A549 treated with RU486 at 1 μM for 4 hours (cell line): ENCODE results near the gene FGG. TPM values are rescaled to one million over a fixed set of nuclear protein-coding genes. Genes with fewer than 3 reads are reported as not detected.

ENCODE experiments used
- total RNA-seq: library from RNA; stranded (reverse); fragments of 200-300 nt; extraction: Qiagen RNA extraction; gene quantifications from 5 replicates; pipeline ENCODE4 v1.2.3, GENCODE V29; 2022; ENCODE audit warnings: low read depth

The FGG gene
- 4.5 to 9.3 TPM (median 4.8 TPM) in 5 replicates for total RNA-seq

DNA sequence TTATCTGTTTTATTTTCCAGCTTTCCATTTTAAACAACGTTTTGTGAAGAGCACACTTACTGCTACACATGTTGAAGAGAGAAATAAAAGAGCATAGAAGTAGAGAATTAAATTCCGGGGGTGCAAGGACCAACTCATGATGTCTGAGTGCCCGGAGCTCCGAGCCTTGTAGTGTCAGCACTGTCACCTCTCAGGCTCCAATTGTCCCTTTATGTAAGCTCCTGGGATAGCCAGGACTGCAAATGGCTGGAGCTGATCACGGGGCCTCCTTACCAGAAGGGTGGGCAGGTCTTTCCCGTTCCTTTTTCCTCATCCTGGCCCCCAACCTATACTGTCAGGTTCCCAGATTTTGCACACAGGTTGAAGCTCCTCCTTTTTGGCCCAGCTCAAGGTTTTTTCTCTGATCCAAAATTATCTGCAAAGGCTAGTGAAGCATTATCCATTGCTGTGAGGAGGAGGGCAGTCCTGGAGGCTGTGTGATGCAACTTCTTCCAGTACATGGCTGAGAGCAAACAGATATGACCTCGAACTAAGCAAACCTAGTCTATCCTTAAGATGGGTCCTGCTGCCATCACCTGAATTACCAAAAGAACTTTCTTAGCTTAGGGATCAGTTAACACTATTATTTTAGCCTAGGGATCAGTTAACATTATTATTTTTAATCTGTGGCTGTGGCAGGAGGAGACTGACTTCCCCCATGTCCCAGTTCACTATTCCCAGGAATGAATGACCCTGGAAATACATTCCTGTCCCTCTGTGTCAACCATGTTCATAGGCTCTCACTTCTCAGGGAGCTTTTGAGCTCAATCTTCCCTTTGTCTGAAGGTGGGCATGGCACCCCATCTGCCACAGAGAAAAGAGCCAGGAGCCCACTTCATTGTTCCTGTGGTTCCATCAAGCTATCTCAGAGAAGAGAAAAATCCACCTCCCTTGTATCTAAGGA is at the start of gene FGG:
Gene FGG, minus strand, starts transcription at position 185 of the 943 bp plus-strand sequence. Its CDS starts 47 bp downstream, at position 138.

GRCh38 chr4:154590329-154591006 is 22.0 kb downstream of the FGG start, which contains the start of gene FGA:
TSS of gene FGA (minus strand) at chr4:154590742. CDS start at chr4:154590687, 55 bp downstream.

GRCh38 chr4:154562697-154563254 is 49.7 kb downstream of the FGG start, which contains the start of gene FGB:
TSS of gene FGB (plus strand) at chr4:154563011. CDS start at chr4:154563019, 8 bp downstream.

Other genes with a start within 250 kb of the FGG start
- gene DCHS2, start 120.9 kb downstream of the FGG start, total RNA-seq = 0.03 to 0.05 TPM in 2 of 5 replicates, not detected in the others
- 54.8 to 60.6 TPM (median 57.7 TPM) in 5 replicates for gene PLRG1, start 62.3 kb downstream of the FGG start, total RNA-seq
- 12.0 to 21.2 TPM (median 13.0 TPM) in 5 replicates for gene FGB, start 49.6 kb downstream of the FGG start, total RNA-seq
- 7.1 to 11.3 TPM (median 7.9 TPM) in 5 replicates for gene FGA, start 21.9 kb downstream of the FGG start, total RNA-seq
- gene LRAT, start 131.3 kb upstream of the FGG start, total RNA-seq = 0.09 TPM in 1 of 5 replicates, not detected in the others
- not detected in 5 replicates for gene RBM46, start 168.6 kb upstream of the FGG start, total RNA-seq